LNCaP clone FGC (cell line): Measurements from ENCODE around the gene BHLHA15.
A peak's percentile ranks its signal among the peaks of the same experiment; 100 is the strongest.

Experiments
- DNase-seq: peaks from one replicate; pipeline ENCODE4 v3.0.0-alpha.2; 2011; ENCODE audit warnings: low read depth
- H3K4me3 ChIP-seq: 2 replicates; pipeline ENCODE4 v1.5.1; 2011; ENCODE audit warnings: mild to moderate bottlenecking, low read depth, low read length, control low read depth
- TF ChIP-seq, protein P1 (sequence below): IDR thresholded peaks from 2 replicates; pipeline ENCODE4 v1.5.1; 2012; ENCODE audit warnings: mild to moderate bottlenecking; ENCODE audit not compliant: control insufficient read depth, insufficient read depth; ENCODE audit errors: extremely low read depth

The BHLHA15 gene

DNA sequence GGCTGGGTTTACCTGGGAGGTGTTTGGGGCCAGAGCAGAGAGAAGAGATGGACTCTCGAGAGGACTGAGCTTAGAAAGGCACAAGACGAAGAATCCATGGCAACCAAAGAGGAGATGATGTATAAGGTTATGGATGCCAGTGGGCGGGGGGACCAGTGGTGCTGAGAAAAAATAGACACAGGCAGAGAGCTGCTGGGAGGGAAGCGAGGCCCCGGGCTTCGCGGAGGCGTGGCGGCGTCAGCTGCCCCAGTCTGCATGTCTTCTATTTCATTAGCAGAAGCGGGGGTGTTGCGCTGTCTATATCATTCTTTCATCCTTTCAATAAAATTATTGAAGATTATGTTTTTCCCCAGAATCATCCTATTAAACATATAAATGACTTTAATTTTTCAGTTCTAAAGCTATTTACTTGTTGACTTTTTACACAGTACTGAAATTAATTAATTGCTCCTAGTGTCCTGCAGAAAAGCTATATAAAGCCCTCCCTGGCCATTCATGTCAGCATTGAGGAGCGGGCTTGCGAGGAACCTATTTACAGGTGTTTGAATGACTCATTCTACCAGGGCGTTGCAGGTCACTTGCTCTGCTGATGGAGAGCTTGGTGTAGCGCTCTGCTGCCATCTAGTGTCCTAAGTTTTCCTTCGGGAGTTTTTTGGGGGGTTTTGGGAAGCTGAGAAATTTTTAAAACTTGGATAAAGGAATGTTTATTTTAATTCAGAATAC lies 42.9 kb upstream of the BHLHA15 start:
- TF ChIP-seq, protein P1, sequence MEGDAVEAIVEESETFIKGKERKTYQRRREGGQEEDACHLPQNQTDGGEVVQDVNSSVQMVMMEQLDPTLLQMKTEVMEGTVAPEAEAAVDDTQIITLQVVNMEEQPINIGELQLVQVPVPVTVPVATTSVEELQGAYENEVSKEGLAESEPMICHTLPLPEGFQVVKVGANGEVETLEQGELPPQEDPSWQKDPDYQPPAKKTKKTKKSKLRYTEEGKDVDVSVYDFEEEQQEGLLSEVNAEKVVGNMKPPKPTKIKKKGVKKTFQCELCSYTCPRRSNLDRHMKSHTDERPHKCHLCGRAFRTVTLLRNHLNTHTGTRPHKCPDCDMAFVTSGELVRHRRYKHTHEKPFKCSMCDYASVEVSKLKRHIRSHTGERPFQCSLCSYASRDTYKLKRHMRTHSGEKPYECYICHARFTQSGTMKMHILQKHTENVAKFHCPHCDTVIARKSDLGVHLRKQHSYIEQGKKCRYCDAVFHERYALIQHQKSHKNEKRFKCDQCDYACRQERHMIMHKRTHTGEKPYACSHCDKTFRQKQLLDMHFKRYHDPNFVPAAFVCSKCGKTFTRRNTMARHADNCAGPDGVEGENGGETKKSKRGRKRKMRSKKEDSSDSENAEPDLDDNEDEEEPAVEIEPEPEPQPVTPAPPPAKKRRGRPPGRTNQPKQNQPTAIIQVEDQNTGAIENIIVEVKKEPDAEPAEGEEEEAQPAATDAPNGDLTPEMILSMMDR = peak; percentile 81
- no peak overlapping the region for H3K4me3 ChIP-seq
- DNase-seq = peak; percentile 73

DNA sequence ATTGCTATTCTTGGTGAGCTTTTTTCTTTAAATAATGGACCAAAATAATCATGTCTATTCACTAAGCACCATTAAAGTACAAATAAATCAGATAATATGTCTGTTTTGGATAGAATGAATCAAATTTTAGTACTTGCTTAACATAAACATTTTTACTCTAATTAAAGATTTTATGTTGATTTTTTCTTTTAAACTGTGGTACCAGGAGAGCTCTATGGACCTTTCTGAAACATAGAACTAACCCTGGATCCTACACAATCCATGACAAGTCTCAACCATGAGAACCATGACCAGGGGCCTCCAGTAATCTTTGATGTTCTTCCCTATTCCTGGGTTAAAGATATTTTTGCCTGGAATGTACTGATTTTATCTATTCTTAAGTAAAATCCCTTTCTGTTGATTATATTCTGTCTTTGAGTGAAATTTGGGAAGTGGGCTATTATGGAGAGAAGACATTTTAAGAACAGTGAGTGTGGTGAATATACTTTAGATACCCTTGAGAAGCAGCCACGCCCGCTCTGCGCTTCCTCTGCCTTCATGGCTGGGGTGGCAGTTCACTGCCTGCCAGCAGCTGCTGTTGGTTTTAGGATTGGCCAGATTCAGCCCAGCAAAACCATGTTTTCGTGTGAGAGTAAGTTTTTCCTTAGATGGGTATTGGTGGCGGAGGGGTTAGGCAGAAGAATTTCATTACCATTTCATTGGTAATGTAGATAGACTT lies 42.2 kb upstream of the BHLHA15 start:
- TF ChIP-seq, protein P1 = no peak
- no peak for DNase-seq

DNA sequence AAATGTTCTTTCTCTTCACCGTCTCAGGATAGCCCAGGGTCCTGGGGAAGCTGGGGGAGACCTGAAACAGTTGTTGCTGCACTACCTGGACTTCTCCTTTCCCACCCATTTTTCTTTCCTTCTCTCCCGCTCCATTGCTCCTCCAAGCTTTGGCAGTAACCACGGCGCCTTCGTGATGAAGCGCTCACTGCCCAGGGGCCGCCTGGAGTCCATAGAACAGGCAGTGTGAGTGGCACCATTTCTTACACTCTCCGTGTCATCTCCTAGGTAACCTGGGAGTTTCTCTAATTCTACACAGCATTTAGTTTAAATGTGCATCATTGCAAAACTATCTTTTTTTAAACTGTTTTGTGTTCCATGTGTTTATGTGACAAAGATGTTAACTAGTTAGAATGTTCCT lies 40.3 kb upstream of the BHLHA15 start:
- DNase-seq = no peak
- TF ChIP-seq, protein P1 = no peak
- no peak overlapping the region for H3K4me3 ChIP-seq

More for the DNA sequence above, 42.2 kb upstream of the BHLHA15 start:
- H3K4me3 ChIP-seq = no peak overlapping the region

DNA sequence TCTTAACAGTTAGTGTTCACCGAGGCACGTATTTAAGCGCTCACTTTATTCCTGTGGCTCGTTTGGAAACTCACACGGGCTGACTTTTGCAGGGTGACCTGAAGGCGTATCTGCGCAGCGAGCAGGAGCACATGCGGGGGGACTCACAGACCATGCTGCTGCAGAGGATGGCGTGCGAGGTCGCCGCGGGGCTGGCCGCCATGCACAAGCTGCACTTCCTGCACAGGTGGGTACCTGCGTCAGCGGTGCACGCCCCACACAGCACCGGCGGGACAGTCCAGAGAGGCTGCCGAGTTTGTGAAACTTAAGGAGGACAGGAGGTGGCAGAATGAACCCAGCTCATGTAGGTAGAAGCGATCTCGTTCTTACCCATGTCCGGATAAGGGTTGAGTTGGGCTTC lies 39.8 kb upstream of the BHLHA15 start:
- TF ChIP-seq, protein P1 = no peak
- H3K4me3 ChIP-seq = no peak overlapping the region
- no peak for DNase-seq

DNA sequence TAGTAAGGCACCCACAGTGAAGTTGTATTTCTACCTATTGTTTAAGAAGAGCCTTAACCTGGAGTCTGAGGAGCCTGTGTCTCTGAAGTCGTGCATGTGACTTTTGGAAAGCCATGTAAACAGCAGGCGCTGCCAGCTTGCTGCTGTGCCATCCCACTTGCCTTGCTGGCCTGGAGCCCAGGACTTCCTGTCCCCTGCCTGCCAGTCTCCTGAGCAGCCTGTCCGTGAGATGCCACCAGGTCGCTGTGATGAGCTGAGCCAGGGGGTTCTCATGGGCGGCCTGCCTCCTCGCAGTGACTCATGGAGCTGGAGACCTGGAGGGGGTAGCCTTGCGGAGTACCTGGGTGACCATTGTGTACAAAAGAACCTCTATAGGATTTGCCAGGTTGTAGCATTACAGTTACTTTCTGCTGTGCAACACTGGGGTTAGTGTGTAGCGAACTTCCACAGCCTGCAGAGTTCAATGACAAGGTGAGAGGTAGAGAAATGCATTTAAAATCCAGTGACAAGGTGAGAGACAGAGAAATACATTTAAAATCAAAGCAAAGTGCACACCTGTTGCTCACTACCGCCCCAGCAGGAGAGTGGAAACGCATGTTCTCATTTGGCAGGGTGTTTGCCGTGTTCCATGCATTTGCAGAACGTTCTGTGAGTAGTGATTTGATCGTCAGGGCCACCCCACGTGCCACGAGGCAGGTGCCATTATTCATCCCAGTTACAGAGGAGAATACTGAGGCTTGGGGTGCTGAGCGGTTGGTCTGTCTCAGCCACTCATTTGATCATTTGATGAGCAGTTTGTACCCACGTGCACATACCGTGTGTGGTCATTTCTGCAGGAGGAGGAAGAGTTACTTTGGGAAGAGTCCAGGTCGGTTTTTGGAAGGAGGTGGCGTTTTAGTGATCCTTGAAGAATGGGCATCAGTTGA lies 36.6 kb upstream of the BHLHA15 start:
- peak; percentile 90 for DNase-seq
- TF ChIP-seq, protein P1 = peak; percentile 32; the same call in 1 of the 2 replicates
- no peak overlapping the region for H3K4me3 ChIP-seq

DNA sequence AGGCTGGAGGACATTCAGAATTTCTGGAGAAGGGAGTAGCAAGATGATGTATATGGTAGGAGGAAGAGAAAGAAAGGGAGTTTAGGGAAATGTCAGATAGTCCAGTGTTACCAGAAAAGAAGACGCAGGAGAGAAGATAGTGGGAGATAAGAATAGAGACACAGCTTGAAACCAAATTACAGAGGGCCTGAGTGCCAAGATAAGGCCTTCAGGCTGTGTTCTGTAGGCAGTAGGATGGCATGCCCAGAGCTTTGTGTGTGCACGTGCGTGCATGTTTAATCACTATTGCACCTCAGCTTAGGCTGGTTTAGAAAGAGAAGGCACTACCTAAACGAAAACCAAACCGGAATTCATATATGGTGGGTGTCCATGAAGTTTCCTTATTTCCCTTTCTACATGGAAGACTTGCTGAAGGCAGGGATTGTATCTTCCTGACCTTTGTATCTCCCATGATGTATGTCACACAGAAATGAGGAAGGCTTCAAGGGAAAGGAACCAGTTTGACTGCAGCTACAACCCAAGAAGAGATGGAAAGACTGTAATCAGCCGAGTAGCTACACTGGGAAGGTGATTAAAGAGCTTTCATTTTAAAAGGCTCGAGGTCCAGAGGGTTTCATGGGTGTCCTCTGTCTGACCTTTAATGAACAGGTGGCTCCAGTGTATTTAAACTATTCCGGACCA lies 35.8 kb upstream of the BHLHA15 start:
- DNase-seq = no peak
- H3K4me3 ChIP-seq = no peak overlapping the region
- TF ChIP-seq, protein P1 = no peak
